Transverse colon (tissue), 4 donors: ENCODE results near the gene EFEMP2.

Source experiments
- POLR2A ChIP-seq: fragments of 450-650 bp; IDR thresholded peaks from one replicate; pipeline ENCODE4 v1.6.1; 2016; ENCODE audit warnings: antibody characterized with exemption, mild to moderate bottlenecking, moderate library complexity
- POLR2AphosphoS5 ChIP-seq, 3 donors: sonication (generic); formaldehyde crosslinking; IDR thresholded peaks; one replicate each; pipeline ENCODE4 v1.6.1; 2016; ENCODE audit warnings: antibody characterized with exemption in 3 of 3
- TF ChIP-seq, protein P1 (sequence below), 5 experiments: fragments of 200-600 bp in 3 of 5; fragments of 450-650 bp in 2 of 5; sonication (generic) in 3 of 5; IDR thresholded peaks; 1 replicate in 2 of 5; 2 replicates in 3 of 5; pipeline ENCODE4 v1.5.1; 2016 to 2017; ENCODE audit warnings: antibody characterized with exemption in 5 of 5, inconsistent platforms in 3 of 5, mild to moderate bottlenecking in 2 of 5, moderate library complexity in 1 of 5

DNA sequence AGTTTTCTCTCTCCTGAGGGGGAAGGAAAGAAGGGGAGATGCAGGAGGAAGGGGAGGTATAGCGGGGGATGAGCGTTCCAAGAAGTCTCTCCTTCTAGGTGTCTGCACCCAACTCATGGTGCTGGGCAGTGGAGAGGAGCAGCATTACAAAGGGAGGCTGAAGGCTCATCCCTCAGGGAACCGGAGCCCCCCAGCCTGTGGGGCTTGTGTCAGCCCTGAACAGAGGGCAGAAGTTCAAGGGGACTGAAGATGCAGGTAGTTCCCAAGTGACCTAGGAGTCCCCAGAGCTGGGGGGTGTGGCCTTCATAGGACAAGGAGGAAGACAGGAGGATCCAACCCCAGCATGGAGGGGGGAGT lies 44.5 kb upstream of the EFEMP2 start:
- no peak for TF ChIP-seq POLR2AphosphoS5 (IDR thresholded peaks at IDR 0.05)
- TF ChIP-seq, protein P1, sequence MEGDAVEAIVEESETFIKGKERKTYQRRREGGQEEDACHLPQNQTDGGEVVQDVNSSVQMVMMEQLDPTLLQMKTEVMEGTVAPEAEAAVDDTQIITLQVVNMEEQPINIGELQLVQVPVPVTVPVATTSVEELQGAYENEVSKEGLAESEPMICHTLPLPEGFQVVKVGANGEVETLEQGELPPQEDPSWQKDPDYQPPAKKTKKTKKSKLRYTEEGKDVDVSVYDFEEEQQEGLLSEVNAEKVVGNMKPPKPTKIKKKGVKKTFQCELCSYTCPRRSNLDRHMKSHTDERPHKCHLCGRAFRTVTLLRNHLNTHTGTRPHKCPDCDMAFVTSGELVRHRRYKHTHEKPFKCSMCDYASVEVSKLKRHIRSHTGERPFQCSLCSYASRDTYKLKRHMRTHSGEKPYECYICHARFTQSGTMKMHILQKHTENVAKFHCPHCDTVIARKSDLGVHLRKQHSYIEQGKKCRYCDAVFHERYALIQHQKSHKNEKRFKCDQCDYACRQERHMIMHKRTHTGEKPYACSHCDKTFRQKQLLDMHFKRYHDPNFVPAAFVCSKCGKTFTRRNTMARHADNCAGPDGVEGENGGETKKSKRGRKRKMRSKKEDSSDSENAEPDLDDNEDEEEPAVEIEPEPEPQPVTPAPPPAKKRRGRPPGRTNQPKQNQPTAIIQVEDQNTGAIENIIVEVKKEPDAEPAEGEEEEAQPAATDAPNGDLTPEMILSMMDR (IDR thresholded peaks at IDR 0.05): no peak
- no peak for TF ChIP-seq POLR2A
